ENCODE measurements around the gene LRRC74A. TPM values are rescaled to one million over a fixed set of nuclear protein-coding genes. Genes with fewer than 3 reads are reported as not detected.
A peak's percentile ranks its signal among the peaks of the same experiment; 100 is the strongest.

Gene LRRC74A
- total RNA-seq, 1 donor from 2014 or later = not detected

DNA sequence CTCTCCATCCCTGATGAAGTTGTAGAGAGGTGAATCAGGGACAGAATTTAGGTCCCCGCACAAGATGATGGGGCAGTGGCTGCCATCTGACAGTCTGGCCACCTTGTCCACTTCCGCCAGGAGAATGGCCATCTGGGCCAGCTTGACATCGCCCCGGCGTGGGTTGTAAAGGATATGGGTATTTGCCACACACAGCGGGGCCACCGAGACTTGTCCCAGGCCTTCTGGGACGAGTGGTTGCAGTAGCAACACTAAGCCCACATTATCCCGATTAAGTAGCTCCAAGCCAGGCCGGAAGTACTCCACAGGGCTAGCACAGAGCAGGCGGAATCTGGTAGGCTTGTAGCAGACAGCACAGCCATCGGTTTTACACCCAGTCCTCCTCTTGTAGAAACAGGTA lies 19.8 kb upstream of the LRRC74A start:
- ATAC-seq (no peak), DNase-seq (ENCODE audit: missing footprints) (no peak)
- intact Hi-C loops (cut with DNase I) = no loop called here

DNA sequence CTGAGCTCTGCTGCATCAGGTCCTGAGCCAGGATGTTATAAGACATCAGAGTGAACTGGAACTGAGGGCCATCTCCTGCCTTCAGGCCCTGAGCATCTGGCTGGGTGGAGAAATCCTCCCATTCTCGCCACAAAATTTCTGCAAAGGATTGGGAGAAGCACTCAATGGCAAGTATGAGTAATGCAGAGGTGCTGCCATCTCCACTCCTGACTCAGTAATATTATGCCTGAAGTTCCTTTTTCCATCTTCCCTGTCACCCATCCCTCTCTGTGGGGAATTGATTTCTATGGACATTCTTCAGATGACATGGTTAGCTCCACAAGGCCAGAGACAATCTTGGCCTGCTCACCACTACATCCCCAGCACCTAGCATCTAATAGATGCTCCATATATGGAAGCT lies 18.2 kb upstream of the LRRC74A start:
- ATAC-seq (no peak), DNase-seq (ENCODE audit: missing footprints) (no peak)
- intact Hi-C loops (cut with DNase I) = no loop called here

DNA sequence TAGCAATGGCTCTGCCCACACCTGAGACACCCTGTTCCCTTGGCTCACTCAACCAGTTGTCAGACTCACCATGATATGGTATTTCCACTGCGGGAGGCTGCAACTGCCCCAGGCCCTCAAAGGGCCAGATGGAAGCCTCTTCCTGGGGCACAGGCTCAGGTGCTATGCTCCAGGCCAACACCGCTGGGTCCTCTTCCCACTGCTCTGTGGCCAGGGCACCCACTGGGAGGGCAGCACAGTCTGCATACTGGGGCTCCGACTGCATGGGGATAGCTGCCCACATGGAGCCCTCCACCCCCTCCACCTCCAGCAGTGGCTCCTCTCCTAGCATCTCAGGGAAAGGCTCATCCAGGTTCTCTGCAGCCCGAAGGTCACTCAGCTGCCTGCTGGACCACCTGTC lies 17.2 kb upstream of the LRRC74A start:
- intact Hi-C loops (cut with DNase I) = no loop called here
- no peak for DNase-seq (ENCODE audit: missing footprints)
- ATAC-seq = no peak

DNA sequence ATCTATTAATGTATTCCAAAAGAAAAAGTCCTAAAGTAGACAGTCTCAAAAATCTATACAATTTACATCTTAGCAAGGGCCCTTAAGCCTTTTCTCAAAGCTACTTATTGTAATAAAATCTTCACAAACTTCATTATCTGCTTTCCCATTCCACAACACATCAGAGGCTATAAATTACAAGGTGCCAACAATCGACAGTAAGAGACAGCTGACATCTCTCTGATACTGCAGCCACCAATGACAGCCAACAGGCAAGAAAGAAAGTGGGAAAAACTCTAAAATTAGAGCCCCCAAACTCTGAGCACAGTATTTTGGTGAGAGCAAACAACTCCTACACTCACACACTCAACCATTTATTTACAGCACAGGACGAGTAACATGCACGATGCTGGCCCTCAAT lies 15.7 kb upstream of the LRRC74A start:
- ATAC-seq (no peak), DNase-seq (ENCODE audit: missing footprints) (no peak)
- intact Hi-C loops (cut with DNase I) = loop anchor here (5.0 kb wide), 2 partner anchors 52 to 512 kb away; partner anchors contain the start of genes GSTZ1 and POMT2

DNA sequence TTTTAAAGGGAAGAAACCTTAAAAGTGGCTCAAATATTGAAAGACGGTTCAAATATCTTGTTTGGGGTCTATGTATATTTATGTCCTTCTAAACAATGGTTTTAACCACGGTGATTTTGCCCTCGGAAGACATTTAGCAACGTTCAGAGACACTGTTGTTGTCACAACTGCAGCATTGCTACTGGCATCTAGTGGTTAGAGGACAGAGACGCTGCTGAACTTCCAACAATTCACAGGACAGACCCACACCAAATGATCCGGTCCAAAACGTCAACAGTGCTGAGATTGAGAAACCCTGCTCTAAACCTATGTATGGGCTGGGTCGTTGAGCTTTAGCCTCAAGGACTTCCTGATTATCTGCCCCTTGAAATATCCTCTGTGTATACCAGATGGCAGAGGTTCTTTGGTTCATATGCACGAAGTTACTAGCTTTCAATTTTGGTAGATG lies 15.2 kb upstream of the LRRC74A start:
- DNase-seq (ENCODE audit: missing footprints) (no peak), ATAC-seq (peak; percentile 37)
- intact Hi-C loops (cut with DNase I) = loop anchor here (1.0 to 5.0 kb wide), 3 partner anchors 51 to 511 kb away; partner anchors contain the start of genes GSTZ1 and POMT2

DNA sequence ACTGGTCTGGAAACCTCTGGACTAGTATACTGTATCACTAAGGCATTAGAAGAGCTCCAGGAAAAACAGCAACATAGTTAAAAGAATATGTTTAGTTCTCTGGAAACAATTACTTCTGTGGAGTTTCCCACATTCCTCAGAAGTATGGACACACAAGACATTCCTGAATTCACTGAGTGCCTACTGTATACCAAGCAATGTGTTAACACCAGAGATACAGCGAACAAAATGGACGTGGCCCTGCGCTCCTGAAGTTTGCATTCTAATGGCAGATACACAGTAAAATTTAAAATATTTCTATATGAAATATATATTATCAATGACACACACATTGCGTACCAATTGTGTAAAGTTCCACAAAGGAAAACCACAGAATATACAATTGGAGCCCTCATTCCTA lies 14.6 kb upstream of the LRRC74A start:
- DNase-seq (ENCODE audit: missing footprints) (no peak), ATAC-seq (no peak)
- intact Hi-C loops (cut with DNase I) = loop anchor here (1.0 to 5.0 kb wide), 3 partner anchors 51 to 511 kb away; partner anchors contain the start of genes GSTZ1 and POMT2

DNA sequence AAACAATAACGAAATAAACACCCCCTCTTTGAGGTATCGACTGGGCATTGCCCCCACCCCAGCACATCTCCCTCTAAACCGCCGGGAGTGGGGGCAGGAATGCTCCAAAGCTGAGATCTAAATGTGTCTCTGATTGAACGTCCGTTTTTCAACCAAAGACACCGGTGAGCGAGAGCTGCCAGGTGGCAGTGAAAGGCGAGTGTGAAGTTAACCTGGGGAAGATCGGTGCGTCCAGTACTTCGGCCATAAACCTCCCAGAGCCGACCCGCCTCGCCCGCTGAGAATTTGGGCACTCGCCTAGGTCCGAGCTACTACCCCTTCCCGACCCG lies 14.2 kb upstream of the LRRC74A start:
- intact Hi-C loops (cut with DNase I) = loop anchor here (5.0 kb wide), 2 partner anchors 50 to 510 kb away; partner anchors contain the start of genes GSTZ1 and POMT2
- DNase-seq (ENCODE audit: missing footprints) (no peak), ATAC-seq (peak; percentile 1)

DNA sequence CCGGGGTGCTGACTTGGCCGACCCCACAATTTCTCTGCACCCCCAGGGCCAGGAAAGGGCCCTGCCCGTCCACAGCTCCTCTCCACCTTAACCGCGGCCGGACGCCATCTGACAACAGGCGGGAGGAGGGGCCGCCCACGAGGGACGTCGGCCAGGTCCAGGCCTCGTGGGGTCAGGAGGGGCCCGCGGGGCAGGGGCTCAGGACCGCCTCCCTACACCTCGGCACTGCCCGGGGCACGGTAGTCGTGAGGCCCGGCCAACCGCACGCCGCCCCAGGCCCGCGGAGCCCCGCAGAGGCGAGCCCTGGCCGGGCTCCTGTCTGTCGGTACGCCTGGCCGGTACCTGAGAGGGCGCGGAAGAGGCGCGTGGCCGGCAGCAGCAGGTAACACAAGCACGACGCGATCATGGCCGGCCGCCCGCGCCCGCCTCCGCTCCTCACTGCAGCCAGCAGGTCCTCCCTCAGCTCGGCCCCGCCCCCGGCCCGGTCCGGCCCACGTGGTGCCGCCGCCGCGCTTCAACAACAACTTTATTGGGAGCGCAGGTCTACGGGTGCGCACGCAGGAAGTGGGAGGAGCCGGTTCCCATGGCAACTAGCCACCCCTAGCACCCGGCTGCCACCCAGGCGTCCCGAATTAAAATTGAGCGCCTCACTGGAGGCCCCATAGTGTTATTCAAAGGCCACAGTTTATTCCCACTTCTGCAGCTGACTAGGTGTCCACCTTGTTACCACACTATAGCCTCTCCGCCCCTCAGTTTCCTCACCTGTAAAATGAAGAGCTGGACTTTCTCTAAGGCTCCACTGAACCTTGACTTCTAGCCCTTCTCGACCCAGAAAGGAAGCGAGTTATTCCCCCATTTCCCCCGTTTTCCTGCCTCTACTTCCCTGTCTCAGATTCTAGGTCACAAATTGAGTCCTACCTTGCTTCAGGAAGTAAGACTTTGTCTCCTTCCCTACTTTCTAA lies 13.5 kb upstream of the LRRC74A start, which contains the start of gene ANGEL1:
Gene ANGEL1 (minus strand): TSS at position 461 of the 962 bp plus-strand sequence. CDS start 55 bp downstream, at position 406.
- intact Hi-C loops (cut with DNase I) = loop anchor here (5.0 kb wide), 2 partner anchors 50 to 510 kb away; partner anchors contain the start of genes GSTZ1 and POMT2
- DNase-seq (ENCODE audit: missing footprints) (peak; percentile 98), ATAC-seq (peak; percentile 92)

DNA sequence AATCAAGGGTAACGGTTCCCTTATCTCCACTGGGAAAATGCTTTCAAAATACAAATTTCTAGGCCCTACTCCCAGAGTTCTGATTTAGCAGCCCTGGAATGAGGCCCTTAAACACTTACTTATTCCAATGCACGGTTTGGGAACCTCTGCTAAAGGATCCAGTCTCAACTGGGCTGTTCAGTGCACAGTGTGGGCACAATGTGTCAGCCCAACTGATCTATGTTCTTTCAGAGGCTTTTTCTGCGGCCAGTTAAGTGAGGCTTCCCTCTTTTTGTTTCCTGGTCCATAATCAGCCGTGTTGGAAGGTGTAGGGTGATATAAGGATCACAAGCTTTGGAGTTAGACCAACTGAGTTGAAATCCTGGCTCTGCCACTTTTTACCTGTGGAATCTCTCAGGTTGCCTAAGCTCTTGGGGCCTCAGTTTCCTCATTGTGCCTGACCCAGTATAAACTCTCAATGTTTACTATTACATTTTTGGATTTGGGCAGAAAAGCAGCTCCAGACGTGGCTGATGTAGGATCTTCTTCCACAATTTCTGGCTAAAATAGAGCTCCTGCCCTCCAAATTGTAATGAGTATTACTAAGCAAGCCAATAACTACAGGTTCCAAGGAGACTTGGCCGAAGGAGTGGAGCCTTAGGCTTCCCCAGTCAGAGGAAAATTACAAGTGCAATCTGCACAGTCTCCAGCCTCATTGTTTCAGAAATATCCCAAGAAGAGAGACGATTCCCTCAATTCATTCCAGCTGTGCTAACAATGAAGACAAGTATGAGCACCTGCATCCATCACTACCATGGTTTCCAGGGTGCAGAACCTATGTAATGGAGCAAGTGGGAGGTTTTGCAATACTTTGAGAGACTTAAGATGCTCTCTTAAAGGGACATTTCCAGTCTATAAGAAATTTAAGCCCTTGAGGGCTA lies 11.2 kb upstream of the LRRC74A start:
- intact Hi-C loops (cut with DNase I) = loop anchor here (5.0 kb wide), 2 partner anchors 47 to 507 kb away; partner anchors contain the start of genes GSTZ1 and POMT2
- ATAC-seq = no peak

DNA sequence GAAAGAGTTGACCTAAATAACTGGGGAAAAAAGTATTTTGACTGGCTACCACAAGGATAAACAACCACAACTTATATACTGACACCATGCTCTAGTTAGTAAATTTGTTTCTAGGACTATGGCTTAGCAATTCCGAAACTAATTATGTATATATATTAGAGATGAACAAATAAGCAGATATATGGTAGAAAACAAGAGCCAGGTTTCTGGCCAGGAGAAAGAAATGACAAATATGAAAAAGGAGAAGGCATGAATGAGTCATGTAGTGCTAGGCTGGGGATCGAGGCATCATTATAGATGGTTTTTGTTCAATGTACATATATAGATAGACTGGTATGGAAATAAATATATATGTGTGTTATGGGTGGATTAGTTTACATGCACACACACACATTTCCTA lies 5.5 kb upstream of the LRRC74A start:
- no peak for DNase-seq (ENCODE audit: missing footprints)
- ATAC-seq = no peak
- intact Hi-C loops (cut with DNase I) = no loop called here

More for the DNA sequence above, 11.2 kb upstream of the LRRC74A start:
- DNase-seq (ENCODE audit: missing footprints) = no peak

DNA sequence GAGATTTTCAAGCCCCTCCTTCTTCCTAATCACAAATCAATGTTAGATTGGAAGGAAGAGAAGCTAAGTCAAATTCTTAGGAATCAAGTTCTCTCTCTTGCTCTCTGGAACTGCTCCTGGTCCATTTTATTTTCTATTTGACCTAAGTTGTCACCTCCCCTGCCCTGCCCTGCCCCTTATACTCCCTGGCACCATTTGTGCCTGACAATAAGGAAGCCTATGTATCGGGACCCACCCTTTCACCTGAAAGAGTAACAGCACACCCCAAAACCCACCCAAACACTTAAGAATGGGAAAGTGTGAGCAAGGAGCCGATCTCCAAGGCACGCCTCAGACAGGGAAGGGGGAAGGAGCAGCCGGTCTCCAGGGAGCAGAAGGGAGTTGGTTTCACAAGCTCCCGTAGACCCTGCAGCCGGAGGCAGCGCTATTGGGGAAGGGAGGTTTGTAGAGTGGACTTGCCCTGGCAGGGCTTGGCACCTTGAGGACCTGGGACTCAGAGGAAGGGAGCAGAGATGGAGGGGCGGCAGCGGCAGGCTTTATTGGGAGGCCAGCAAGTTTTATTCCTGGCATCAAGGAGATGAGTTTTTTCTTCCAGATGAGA lies 1.6 kb downstream of the LRRC74A start:
- intact Hi-C loops (cut with DNase I) = no loop called here
- peak; percentile 71 for ATAC-seq
- no peak for DNase-seq (ENCODE audit: missing footprints)

DNA sequence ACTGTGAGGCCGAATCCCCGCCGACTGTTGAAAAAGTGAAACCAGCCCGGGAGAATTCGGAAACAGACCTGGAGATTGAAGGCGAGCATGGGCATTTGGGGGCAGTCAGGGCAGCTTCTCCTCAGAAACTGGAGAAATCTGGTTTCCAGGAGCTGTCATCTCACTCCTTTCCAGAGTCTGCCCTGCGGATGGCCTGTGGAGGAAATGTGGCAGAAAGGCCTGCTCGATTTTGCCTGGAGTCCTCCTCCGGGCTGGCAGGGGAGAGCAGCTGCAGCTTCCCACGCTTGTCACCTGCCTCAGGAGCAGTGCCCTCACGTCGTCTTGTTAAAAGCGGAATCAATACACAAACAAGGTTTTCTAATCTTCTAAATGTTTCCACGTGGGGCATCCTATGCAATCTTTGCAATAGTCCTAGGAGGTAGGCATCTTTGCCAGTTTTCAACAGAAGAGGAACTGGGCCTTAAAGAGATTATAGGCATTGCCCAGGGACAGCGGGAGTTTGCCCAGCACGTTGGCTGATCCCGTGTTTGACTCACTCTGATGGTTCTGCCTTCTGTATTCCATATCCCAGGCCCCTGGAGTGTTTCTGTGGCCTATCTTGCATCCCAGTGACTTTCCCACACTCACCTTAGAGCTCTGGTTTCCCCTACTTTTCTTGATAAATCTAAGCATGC lies 2.3 kb downstream of the LRRC74A start:
- DNase-seq (ENCODE audit: missing footprints) (no peak), ATAC-seq (no peak)
- intact Hi-C loops (cut with DNase I) = no loop called here

DNA sequence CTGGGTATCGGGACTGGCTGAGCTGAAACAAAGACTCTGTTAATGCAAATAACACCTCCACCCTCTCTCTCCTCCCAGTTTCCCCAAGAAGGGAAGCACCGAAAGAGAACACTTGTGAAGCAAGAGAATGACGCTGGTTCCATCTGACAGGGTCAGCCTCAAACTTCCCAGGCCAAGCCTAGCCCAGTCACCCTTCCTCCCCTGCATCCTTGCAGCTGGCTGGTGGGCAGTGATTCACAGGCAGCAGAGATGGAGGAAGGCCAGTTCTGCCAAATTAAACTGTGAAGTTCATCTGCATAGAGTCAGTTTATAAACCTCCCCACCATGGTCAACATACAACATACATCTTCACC lies 2.8 kb downstream of the LRRC74A start:
- intact Hi-C loops (cut with DNase I) = no loop called here
- peak; percentile 78 for ATAC-seq
- peak; percentile 79 for DNase-seq (ENCODE audit: missing footprints)

DNA sequence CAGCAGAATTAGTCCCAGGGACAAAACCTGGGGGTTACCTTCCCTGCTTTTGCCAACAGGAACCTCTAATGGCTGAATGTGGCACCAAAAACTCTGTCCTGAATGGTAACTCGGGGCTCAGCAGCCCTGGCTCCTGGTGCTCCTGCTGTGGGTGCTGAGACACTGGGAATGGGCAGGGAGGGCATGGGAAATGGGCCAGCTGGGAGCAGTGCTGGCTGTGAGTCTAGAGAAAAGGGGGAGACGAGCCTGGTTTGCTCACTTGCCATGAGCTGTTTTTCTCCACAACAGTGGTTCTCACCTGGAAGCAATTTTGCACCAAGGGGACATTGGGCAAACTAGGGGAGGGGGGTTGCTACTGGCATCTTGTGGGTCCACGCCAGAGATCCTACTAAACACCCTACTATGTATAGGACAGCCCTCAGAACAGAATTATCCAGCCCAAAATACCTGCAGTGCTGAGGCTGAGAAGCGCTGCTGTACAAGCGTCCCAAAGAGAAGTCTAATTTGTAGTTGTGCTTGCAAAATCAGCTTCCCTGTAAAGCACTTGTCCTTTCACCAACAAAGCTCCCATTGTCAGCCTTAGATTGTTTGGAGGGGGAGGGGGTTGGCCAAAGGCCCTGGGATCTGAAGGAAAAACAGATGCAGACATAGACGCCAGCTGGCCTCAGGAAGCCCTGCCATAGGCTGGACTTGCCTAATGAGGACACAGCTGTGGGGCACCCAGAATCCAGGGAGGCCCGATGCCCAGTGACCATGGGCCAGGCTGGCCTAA lies 3.6 kb downstream of the LRRC74A start:
- ATAC-seq = peak; percentile 72
- peak; percentile 87 for DNase-seq (ENCODE audit: missing footprints)
- intact Hi-C loops (cut with DNase I) = no loop called here

DNA sequence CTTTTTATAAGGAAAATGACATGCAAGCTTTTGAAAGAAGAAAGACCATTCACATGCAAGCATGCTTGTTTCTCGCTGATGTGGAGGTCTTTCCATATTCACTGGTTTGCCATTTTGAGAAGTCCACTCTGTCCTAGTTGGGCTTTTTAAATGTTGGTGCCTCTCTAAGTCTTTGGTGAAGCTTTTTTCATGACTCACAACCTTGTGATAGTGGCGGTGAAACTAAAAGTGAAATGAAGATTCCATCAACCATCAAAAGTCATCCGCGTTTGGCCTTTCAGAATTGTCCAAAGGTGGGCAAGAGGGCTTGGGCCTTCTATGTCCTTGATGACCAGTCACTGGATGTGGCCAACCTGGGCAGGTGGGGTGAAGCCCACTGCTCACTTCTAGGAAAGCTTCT lies 4.3 kb downstream of the LRRC74A start:
- intact Hi-C loops (cut with DNase I) = no loop called here
- ATAC-seq (no peak), DNase-seq (ENCODE audit: missing footprints) (no peak)

DNA sequence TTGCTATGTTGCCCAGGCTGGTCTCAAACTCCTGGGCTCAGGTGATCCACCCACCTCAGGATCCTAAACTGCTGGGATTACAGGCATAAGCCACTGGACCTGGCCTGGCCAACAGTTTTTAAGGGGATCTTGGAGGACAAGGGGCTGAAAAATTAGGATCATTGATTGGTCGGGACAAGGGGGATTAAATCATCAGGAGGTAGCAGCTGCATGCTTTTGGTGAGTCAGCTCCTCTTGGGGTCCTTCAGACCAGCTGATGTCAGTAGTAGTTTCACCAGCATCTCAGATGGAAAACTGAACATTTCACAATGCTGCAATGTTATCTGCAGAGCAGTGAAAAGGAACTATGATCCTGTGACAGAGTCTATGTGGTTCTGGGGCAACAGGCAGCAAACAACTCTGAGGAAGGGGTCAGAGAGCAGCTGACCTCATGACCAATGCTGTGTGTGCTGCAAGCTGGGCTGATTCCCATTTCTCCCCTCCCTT lies 6.3 kb downstream of the LRRC74A start:
- no peak for DNase-seq (ENCODE audit: missing footprints)
- intact Hi-C loops (cut with DNase I) = no loop called here
- ATAC-seq = peak; percentile 27

DNA sequence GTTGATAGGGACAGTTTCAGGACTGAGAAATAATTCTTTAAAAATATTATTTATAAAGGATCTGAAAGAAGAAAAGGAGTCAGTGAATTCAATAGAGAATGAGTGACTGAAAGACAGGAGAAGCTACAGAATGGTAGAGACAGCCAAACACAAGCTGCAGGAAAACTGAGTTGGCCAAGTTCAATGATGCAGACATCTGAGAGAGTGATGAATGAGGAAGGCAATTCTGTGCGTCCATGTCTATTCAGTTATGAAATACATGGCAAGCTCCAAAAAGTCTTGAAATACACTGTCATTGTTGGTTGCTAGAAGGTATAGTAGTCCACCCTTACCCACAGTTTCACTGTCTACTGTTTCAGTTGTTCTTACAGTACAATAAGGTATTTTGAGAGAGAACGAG lies 6.8 kb downstream of the LRRC74A start:
- intact Hi-C loops (cut with DNase I) = no loop called here
- ATAC-seq (no peak), DNase-seq (ENCODE audit: missing footprints) (no peak)

Data from Right ventricle myocardium inferior (tissue), 1 donor.